Measurements from ENCODE around the gene HBE1.
"Not testable (repeated sequence)": the region's sequence is repeated elsewhere in the genome, so short reads cannot be mapped to it uniquely, and the experiment has no call there.

Gene HBE1

DNA sequence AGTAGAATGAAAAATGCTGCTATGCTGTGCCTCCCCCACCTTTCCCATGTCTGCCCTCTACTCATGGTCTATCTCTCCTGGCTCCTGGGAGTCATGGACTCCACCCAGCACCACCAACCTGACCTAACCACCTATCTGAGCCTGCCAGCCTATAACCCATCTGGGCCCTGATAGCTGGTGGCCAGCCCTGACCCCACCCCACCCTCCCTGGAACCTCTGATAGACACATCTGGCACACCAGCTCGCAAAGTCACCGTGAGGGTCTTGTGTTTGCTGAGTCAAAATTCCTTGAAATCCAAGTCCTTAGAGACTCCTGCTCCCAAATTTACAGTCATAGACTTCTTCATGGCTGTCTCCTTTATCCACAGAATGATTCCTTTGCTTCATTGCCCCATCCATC is 14.9 kb upstream of the HBE1 start:
- DNase-seq, result no peak

DNA sequence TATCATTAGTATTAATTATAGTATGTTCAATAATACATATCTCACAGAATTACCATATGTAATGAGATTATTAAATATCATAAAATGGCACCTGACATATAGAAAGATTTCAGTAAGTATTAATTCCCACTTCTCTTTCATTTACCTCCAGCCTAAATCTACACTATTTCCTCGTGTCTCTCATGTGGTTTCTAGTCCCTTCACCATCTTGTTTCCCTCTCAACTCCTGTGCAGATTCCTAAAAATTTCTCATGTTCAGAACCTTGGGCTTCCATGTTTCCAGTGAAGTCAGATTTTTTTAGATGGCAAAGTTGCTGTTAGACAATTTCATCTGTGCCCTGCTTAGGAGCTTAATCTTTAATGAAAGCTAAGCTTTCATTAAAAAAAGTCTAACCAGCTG is 14.1 kb upstream of the HBE1 start:
- DNase-seq, result no peak

DNA sequence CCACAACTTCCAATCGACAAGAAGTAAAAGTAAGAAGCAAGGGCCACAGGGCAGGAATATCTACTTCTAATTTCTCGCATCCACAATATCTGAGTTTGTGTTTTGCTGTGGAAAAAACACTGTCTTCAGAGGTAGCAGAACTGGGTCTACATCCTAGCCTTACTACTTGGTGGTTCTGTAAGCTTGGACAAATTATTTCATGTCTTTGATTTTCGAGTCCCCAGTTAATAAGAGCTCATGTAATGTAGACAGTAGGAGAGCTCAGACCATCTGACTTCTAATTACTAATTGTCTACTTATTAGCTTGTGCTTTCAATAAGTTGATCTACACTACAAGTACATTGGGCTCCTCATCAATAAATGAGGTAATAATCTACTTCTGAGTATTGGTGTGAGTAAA is 13.3 kb upstream of the HBE1 start:
- no peak for DNase-seq

DNA sequence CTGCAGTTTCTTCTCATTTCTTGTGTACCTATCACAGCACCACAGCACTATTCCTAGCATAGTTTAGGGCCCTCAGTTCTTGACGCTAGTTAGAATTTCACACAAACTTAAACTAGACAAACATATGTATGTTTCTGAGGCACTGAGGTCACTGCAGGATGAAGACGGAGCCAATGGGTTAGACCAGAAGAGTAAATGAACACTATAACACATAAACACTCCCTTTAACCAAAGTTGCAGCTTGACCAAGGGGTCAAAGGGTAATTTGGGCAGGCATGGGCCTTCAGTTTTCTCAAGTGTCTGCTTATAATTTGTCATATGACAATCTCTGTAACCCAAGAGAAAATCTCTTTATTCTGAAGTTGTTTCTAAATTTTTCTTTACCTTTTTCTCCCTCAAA is 12.9 kb upstream of the HBE1 start:
- DNase-seq, result no peak

DNA sequence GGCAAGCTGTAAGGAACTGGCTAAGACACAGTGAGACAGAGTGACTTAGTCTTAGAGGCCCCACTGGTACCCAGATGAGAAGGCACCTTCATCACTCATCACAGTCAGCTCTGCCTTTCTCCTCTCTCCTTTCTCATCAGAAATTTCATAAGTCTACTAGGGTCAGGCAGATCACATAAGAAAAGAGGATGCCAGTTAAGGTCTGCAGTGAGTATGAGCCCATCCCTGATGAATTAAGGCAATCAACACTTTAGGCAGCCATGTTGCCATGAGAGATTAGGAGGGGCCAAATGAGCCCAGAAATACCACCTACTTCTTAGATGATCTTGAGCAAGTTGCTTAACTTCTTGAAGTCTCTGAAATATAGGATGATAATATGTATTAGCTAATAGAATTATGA is 11.9 kb upstream of the HBE1 start:
- no peak for DNase-seq

DNA sequence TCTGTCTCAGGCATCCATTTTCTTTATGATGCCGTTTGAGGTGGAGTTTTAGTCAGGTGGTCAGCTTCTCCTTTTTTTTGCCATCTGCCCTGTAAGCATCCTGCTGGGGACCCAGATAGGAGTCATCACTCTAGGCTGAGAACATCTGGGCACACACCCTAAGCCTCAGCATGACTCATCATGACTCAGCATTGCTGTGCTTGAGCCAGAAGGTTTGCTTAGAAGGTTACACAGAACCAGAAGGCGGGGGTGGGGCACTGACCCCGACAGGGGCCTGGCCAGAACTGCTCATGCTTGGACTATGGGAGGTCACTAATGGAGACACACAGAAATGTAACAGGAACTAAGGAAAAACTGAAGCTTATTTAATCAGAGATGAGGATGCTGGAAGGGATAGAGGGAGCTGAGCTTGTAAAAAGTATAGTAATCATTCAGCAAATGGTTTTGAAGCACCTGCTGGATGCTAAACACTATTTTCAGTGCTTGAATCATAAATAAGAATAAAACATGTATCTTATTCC is 10.9 kb upstream of the HBE1 start:
- DNase-seq, result peak; percentile 34

DNA sequence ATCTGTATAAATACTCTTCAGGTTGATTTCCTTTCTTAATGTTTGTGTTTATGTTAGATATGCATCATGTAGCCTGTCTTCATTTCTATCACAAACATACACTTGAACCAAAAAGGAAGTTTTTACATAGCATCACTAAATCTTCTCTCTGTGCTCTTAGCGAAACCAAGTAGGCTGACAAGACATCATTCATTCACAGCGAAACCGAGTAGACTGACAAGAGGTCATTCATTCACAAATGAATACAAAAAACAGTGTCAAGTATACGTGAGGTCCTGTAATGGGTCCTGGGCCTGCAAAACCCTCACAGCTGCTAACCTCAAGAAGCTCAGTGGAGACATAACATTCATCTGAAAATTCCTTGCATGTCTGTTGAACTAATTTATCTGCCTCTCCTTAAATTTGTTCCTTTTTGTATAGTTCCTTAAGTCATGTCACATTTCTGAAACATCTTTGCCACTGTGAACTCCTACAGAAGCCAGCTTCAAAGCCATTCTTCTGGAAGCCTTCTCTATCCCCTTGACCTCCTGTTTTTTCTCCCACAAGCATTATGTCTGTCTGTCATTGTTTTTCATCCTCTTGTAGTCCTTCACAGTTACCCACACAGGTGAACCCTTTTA is 9.8 kb upstream of the HBE1 start:
- no peak for DNase-seq

DNA sequence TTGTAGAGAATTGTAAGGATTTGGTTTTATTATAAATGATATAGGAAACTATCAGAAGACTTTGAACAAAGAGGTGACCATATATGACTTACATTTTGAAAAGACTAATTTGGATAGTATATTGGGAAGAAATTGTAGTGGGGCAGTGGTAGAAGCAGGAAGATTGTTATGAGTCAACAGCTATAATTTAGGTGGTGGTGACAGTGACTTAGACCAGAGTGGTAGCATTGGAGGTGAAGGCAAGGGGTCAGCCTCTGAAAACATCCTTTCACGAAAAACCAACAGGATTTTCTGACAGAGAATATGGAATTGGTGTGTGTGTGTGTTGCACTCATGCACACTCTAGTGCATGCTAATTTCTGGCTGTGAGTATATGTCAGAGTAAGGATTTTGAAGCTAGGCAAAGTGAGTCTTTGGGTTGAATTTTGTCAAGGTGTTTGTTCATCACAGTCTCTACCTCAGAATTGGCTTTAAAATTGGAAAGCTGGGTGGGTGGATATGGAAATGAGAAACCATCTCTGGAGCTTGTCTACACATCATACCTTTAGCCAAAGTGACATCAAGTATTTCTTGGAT is 8.2 kb upstream of the HBE1 start:
- no peak for DNase-seq

DNA sequence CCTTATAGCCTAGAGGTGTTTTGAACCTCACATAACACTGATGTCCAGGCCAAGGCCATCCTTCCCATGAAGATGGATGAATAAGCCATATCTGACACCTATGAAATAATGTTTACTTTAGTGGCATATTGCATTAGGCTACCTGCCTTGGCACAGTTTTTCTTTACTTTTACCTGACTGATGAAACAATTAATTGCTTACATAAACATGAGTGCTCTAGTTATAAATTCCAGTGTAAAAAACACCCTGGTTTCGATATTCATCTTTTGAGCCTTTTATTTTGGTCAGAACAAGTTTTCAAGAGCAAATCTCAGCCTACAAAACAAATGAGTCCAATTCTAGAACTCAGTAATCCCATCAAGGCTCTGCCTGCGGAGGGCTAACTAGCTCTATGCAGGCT is 7.0 kb upstream of the HBE1 start:
- no peak for DNase-seq

DNA sequence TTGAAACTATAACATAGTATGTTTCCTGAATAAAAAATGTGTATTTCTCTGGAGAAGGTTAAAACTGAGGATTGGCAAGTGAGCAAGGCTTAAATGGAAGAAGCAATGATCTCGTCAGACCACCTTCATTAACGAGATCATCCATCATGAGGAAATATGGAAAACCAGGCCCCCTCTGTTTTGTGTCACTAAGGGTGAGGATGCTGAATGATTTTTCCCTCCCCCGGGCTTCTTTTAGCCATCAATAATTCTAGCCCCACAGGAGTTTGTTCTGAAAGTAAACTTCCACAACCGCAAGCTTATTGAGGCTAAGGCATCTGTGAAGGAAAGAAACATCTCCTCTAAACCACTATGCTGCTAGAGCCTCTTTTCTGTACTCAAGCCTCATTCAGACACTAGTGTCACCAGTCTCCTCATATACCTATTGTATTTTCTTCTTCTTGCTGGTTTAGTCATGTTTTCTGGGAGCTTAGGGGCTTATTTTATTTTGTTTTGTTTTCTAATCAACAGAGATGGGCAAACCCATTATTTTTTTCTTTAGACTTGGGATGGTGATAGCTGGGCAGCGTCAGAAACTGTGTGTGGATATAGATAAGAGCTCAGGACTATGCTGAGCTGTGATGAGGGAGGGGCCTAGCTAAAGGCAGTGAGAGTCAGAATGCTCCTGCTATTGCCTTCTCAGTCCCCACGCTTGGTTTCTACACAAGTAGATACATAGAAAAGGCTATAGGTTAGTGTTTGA is 5.8 kb upstream of the HBE1 start:
- DNase-seq, result no peak

DNA sequence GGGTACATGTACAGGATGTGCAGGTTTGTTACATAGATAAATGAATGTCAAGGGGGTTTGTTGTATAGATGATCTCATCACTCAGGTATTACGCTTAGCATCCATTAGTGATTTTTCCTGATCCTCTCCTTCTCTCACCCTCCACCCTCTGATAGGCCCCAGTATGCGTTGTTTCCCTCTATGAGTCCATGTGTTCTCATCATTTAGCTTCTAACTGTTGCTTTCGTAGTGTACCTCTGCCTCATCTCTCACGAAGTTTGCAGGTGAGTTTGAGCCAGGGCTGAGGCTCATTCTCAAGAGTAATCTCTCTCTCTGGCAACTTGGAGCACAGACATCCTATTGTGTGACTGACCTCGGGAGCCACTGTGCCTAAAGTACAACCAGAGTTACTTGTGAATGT is 4.7 kb upstream of the HBE1 start:
- no peak for DNase-seq

DNA sequence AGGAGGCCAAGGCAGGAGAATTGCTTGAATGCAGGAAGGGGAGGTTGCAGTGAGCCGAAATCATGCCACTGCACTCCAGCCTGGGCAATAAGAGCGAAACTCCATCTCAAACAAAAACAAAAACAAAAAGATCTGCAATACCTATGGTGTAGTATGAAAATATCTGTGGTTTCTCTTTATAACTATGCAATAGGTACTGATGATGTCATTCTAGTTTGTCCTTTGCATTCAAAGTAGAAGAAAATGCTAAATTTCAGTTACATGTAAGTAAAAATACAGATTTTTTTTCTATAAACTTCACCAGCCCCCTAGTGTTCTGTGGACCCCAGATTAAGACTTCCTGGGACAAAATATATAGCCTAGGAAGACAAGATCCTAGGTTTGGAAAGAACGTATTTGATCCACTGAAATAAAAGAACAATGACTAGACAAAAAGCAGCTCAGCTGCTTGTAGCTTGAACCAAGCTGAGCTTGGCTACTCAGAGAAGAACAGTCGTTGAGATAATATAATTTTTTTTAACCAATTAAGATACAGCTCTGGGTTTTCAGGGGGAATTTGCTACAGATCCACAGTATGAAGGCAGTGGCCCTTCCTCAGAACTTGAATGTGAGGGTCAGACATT is 2.8 kb upstream of the HBE1 start:
- DNase-seq, result no peak

DNA sequence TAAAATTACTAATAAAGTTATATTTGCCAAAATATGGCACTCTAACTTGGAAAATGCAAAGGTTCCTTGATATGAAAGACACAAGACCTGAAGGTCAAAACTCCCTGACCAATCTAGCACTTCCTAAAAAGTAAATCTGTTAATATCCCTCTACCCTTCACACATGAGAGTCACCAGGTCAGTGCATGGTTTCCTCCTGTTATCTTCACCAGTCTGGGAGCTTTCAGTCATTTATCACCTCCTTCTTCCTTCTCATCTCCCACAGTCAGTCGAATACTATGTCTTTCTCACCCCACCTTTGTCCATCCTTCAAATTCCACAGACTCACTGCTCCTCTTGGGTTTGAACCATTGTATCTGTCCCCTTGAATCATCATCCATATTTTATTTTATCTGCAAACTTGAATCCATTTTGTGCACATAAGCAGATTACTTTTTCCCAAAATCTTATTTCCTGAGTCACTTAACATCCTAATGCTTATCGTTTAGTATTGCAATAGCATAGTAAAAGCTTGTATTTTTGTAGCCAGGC is 2.6 kb downstream of the HBE1 start:
- no peak for DNase-seq

DNA sequence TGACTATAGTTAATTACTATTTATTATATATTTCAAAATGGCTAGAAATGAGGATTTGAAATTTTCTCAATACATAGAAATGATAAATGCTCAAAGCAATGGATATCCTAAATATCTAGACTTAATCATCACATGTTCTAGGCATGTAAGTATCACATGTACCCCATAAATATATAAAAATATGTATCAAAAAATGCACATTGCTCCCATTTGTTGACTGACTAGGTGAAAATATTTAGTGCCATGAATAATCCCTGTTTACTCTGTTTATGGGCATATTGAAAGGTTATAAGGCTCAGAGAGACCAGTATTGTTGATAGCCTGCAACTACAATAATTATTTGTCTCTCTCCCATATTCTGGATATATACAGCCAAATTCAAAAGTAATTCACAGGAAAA is 3.1 kb downstream of the HBE1 start:
- DNase-seq, result no peak

DNA sequence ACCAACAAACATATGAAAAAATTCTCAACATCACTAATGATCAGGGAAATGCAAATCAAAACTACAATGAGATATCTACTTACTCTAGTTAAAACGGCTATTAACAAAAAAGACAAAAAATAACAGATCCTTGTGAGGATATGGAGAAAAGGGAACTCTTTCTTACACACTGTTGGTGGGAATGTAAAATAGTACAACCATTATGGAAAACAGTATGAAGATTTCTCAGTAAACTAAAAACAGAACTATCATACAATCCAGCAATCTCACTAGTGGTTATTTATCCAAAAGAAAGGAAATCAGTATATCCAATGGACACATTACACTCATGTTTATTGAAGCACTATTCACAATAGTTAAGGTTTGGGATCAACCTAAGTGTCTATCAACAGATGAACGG is 3.9 kb downstream of the HBE1 start:
- DNase-seq, result no peak

DNA sequence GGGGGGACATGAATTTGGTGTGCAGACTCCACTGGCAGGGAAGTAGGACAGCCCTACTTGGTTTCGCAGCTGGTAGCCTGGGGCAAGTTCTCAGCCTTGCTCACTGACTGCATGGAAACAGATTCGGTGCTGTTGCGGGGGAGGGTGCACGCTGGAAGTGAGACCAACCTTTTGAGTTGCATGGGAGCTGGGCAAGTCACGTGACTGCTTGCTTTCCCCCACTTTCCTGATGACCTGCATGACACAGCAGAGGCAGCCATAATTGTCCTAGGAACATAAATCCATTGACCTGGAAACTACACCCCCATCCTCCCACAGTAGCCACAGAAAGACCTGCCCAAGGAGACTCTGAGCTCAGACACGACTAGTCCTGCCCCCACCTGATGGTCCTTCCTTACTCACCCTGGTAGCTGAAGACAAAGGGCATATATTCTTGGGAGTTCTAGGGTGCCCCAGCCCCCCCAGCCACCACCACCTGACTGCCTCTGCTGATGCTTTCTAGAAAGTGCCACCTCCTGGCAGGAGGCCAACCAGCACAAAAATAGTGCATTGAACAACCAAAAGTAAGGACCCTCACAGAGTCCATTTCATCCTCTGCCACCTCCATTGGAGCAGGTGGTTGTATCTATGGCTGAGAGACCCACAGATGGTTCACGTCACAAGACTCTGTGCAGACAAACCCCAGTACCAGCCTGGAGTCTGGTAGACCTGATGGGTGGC is 11.0 kb downstream of the HBE1 start:
- DNase-seq, result no peak

DNA sequence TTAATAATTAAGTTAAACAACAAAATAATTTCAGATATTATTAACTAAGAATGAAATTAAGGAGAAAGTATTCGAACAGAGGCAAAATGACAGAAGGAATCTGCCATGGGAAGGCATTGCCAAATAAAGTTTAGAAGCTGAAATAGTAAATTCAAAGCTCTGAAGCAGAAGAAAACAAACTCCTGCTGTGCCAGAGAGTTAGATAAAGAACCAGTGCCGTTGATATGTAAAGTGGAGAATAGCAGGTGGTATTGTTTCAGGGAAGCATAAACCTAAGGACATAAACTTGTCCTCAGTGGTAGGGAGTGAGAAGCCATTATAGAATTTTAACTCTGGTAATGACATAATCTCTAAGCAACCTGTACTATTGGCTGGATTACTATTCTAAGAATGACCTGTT is 12.4 kb downstream of the HBE1 start:
- DNase-seq, result no peak

DNA sequence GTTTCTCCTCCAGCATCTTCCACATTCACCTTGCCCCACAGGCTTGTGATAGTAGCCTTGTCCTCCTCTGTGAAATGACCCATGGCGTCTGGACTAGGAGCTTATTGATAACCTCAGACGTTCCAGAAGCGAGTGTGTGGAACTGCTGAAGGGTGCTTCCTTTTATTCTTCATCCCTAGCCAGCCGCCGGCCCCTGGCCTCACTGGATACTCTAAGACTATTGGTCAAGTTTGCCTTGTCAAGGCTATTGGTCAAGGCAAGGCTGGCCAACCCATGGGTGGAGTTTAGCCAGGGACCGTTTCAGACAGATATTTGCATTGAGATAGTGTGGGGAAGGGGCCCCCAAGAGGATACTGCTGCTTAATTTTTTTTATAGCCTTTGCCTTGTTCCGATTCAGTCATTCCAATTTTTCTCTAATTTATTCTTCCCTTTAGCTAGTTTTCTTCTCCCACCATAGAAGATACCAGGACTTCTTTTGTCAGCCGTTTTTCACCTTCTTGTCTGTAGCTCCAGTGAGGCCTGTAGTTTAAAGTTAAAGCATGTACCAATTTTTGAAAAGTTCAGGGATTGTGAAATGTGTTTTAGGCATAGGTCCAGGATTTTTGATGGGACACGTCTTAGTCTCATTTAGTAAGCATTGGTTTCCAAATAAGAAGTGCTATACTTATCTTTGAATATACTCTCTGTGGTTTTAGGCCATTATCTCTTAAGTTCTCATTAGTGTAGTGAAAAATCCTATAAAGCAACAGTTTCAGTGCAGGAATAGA is 14.9 kb downstream of the HBE1 start, which contains the start of gene HBG2:
Gene HBG2, minus strand, starts transcription at position 136 of the 768 bp plus-strand sequence. Its CDS starts 53 bp downstream, at position 83.
- DNase-seq, result not testable (repeated sequence)

DNA sequence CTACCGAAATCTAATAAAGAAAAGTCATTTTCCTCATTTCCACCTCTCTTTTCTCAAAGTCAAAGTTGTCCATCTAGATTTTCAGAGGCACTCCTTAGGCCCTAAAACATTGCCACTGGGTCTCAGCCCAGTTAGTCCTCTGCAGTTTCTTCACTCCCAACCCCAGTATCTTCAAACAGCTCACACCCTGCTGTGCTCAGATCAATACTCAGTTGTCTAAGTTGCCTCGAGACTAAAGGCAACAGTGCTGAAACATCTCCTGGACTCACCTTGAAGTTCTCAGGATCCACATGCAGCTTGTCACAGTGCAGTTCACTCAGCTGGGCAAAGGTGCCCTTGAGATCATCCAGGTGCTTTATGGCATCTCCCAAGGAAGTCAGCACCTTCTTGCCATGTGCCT is 15.7 kb downstream of the HBE1 start:
- DNase-seq, result not testable (repeated sequence)

DNA sequence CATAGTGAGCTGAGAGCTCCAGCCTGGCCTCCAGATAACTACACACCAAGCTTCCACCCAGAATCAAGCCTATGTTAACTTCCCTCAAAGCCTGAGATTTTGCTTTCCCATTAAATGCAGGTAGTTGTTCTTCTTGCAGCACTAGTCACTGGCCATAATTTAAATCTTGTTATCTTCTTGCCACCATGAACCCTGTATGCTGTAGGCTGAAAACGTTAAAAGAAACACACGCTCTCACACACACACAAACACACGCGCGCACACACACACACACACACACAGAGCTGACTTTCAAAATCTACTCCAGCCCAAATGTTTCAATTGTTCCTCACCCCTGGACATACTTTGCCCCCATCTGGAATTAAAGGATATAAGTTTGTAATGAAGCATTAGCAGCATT is 16.3 kb downstream of the HBE1 start:
- DNase-seq, result not testable (repeated sequence)

DNA sequence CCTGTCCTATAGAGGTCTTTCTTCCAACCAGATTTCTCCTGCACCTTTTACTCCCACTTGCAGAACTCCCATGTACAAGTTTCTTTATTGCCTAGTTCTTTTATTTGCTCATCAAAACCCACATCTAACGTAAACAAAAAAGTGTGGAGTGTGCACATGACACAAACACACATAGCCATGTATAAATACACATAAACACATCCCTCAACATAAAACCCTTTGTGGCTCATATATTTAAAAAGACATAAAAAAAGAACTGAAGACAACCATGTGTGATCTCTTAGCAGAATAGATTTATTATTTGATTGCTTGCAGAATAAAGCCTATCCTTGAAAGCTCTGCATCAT is 16.9 kb downstream of the HBE1 start:
- DNase-seq, result no peak

All from left hindlimb (tissue), 1 donor.